Measurements from ENCODE around the gene CD164.

The CD164 gene

GRCh38 chr6:109381747-109382575 is at the start of gene CD164:
TSS of gene CD164 (minus strand) at chr6:109382467. CDS start at chr6:109382378, 89 bp downstream.
- no peak for TF ChIP-seq CTCF (IDR thresholded peaks at IDR 0.05; ENCODE audit: low read depth, low read length, missing control alignments)
- DNase-seq (ENCODE audit: extremely low read depth, low read depth) = peak; percentile 72
- H3K4me3 ChIP-seq (replicated peaks; ENCODE audit: low read depth, low read length) = peak within 1 kb of the TSS; percentile 86

GRCh38 chr6:109429496-109429895 is 47.2 kb upstream of the CD164 start:
- DNase-seq (ENCODE audit: extremely low read depth, low read depth) = no peak
- no peak for TF ChIP-seq CTCF (IDR thresholded peaks at IDR 0.05; ENCODE audit: low read depth, low read length, missing control alignments)
- no peak overlapping the region for H3K4me3 ChIP-seq (replicated peaks; ENCODE audit: low read depth, low read length)

- no peak overlapping the region for H3K4me3 ChIP-seq (replicated peaks; ENCODE audit: low read depth, low read length)
- peak; percentile 58 for DNase-seq (ENCODE audit: extremely low read depth, low read depth)
- no peak for TF ChIP-seq CTCF (IDR thresholded peaks at IDR 0.05; ENCODE audit: low read depth, low read length, missing control alignments)
Observed at GRCh38 chr6:109428889-109429477, 46.7 kb upstream of the CD164 start.

- DNase-seq (ENCODE audit: extremely low read depth, low read depth) = no peak
- no peak for TF ChIP-seq CTCF (IDR thresholded peaks at IDR 0.05; ENCODE audit: low read depth, low read length, missing control alignments)
- no peak overlapping the region for H3K4me3 ChIP-seq (replicated peaks; ENCODE audit: low read depth, low read length)
Observed at GRCh38 chr6:109424946-109425345, 42.7 kb upstream of the CD164 start.

GRCh38 chr6:109421184-109421583 is 38.9 kb upstream of the CD164 start:
- no peak overlapping the region for H3K4me3 ChIP-seq (replicated peaks; ENCODE audit: low read depth, low read length)
- no peak for TF ChIP-seq CTCF (IDR thresholded peaks at IDR 0.05; ENCODE audit: low read depth, low read length, missing control alignments)
- DNase-seq (ENCODE audit: extremely low read depth, low read depth) = no peak

GRCh38 chr6:109420751-109421150 is 38.5 kb upstream of the CD164 start:
- DNase-seq (ENCODE audit: extremely low read depth, low read depth) = no peak
- no peak for TF ChIP-seq CTCF (IDR thresholded peaks at IDR 0.05; ENCODE audit: low read depth, low read length, missing control alignments)
- H3K4me3 ChIP-seq (replicated peaks; ENCODE audit: low read depth, low read length) = no peak overlapping the region
